Measurements from ENCODE around the gene RPE. TPM values are rescaled to one million over a fixed set of nuclear protein-coding genes. Genes with fewer than 3 reads are reported as not detected.

RPE gene
- polyA plus RNA-seq, 1 donor (not counting 4 experiments of a cell fraction or from before 2014, with no cell fraction given) = 69.6 TPM

GRCh38 chr2:209984291-209984690 is 18.1 kb upstream of the RPE start:
- no peak overlapping the region for H3K4me3 ChIP-seq (ENCODE audit: control insufficient read depth in 2 of 3, extremely low read depth in 1 of 3, insufficient read depth in 2 of 3, low read depth in 1 of 3, low read length in 3 of 3)
- no peaks in the 10 kb centered on the region for H3K79me2 ChIP-seq (ENCODE audit: control insufficient read depth, insufficient read depth, low read length)
- no peak overlapping the region for H3K27ac ChIP-seq (ENCODE audit: control insufficient read depth, insufficient read depth, low read length)
- H2AFZ ChIP-seq (ENCODE audit: control insufficient read depth, low read length) = no peak overlapping the region
- H3K9me3 ChIP-seq (ENCODE audit: control insufficient read depth, low read depth, low read length) = no peaks in the 10 kb centered on the region
- dilution Hi-C loops (cut with MboI; ENCODE audit: extremely low pct_ligation_motif_present, low sequenced_read_pairs) = no loop called here
- no peak overlapping the region for H3K9ac ChIP-seq (ENCODE audit: control insufficient read depth, extremely low read depth, insufficient read depth, low read length)
- TF ChIP-seq CTCF (optimal IDR thresholded peaks at IDR 0.05 in 1 of 3, IDR thresholded peaks at IDR 0.05 in 1 of 3, conservative IDR thresholded peaks at IDR 0.05 in 1 of 3; ENCODE audit: extremely low read depth in 1 of 3, insufficient read depth in 2 of 3, low read length in 3 of 3) (no peak), EZH2 (IDR thresholded peaks at IDR 0.05; ENCODE audit: low read length) (no peak)
- H3K36me3 ChIP-seq (ENCODE audit: control insufficient read depth in 2 of 2, extremely low read depth in 1 of 2, insufficient read depth in 2 of 2, low read length in 2 of 2) = no peaks in the 10 kb centered on the region
- H3K27me3 ChIP-seq (ENCODE audit: control insufficient read depth, extremely low read depth, insufficient read depth, low read length) = no peaks in the 10 kb centered on the region
- no peaks in the 10 kb centered on the region for H3K9me1 ChIP-seq (ENCODE audit: control insufficient read depth, extremely low read depth, insufficient read depth, low read length)
- FAIRE-seq (no peak), DNase-seq (ENCODE audit: low read depth, low spot score) (no peak)
- no peaks in the 10 kb centered on the region for H4K20me1 ChIP-seq (ENCODE audit: control insufficient read depth, extremely low read depth, insufficient read depth, low read length)
- H3K4me2 ChIP-seq (ENCODE audit: control insufficient read depth, extremely low read depth, insufficient read depth, low read depth, low read length) = no peak overlapping the region
- H3K4me1 ChIP-seq (ENCODE audit: control insufficient read depth, extremely low read depth, insufficient read depth, low read length) = no peaks in the 10 kb centered on the region

GRCh38 chr2:209985874-209986273 is 16.6 kb upstream of the RPE start:
- no peaks in the 10 kb centered on the region for H3K9me3 ChIP-seq (ENCODE audit: control insufficient read depth, low read depth, low read length)
- dilution Hi-C loops (cut with MboI; ENCODE audit: extremely low pct_ligation_motif_present, low sequenced_read_pairs) = no loop called here

More at GRCh38 chr2:209985874-209986273, 16.6 kb upstream of the RPE start:
- Histone ChIP-seq H2AFZ (ENCODE audit: control insufficient read depth, low read length) (no peak overlapping the region), H3K36me3 (ENCODE audit: control insufficient read depth in 2 of 2, extremely low read depth in 1 of 2, insufficient read depth in 2 of 2, low read length in 2 of 2) (no peaks in the 10 kb centered on the region), H3K27me3 (ENCODE audit: control insufficient read depth, extremely low read depth, insufficient read depth, low read length) (no peaks in the 10 kb centered on the region), H3K9me1 (ENCODE audit: control insufficient read depth, extremely low read depth, insufficient read depth, low read length) (no peaks in the 10 kb centered on the region), H3K27ac (ENCODE audit: control insufficient read depth, insufficient read depth, low read length) (no peak overlapping the region), H3K79me2 (ENCODE audit: control insufficient read depth, insufficient read depth, low read length) (no peaks in the 10 kb centered on the region), H3K9ac (ENCODE audit: control insufficient read depth, extremely low read depth, insufficient read depth, low read length) (no peak overlapping the region), H3K4me3 (ENCODE audit: control insufficient read depth in 2 of 3, extremely low read depth in 1 of 3, insufficient read depth in 2 of 3, low read depth in 1 of 3, low read length in 3 of 3) (no peak overlapping the region), H3K4me1 (ENCODE audit: control insufficient read depth, extremely low read depth, insufficient read depth, low read length) (no peaks in the 10 kb centered on the region), H3K4me2 (ENCODE audit: control insufficient read depth, extremely low read depth, insufficient read depth, low read depth, low read length) (no peak overlapping the region), H4K20me1 (ENCODE audit: control insufficient read depth, extremely low read depth, insufficient read depth, low read length) (no peaks in the 10 kb centered on the region)
- no peak for FAIRE-seq
- TF ChIP-seq EZH2 (IDR thresholded peaks at IDR 0.05; ENCODE audit: low read length) = no peak
- TF ChIP-seq CTCF (optimal IDR thresholded peaks at IDR 0.05 in 1 of 3, IDR thresholded peaks at IDR 0.05 in 1 of 3, conservative IDR thresholded peaks at IDR 0.05 in 1 of 3; ENCODE audit: extremely low read depth in 1 of 3, insufficient read depth in 2 of 3, low read length in 3 of 3) = no peak
- DNase-seq (ENCODE audit: low read depth, low spot score) = no peak
